GM06990 (cell line): Measurements from ENCODE around the gene RPL13.

Source experiments
- DNase-seq: peaks from one replicate; pipeline ENCODE4 v3.0.0-alpha.2; 2011; ENCODE audit not compliant: insufficient read length; ENCODE audit errors: extremely low read depth
- H3K27me3 ChIP-seq: replicated peaks from 2 replicates; pipeline ENCODE4 v1.6.0; 2011; ENCODE audit warnings: low read length; ENCODE audit not compliant: control insufficient read depth, insufficient read depth
- H3K36me3 ChIP-seq: 2 replicates; pipeline ENCODE4 v1.5.1; 2011; ENCODE audit warnings: low read length; ENCODE audit not compliant: control insufficient read depth, insufficient read depth
- H3K4me3 ChIP-seq: replicated peaks from 2 replicates; pipeline ENCODE4 v1.5.1; 2011; ENCODE audit warnings: low read depth, mild to moderate bottlenecking, control low read depth, low read length
- TF ChIP-seq, protein P1 (sequence below): IDR thresholded peaks from 2 replicates; pipeline ENCODE4 v1.5.1; 2011; ENCODE audit warnings: low read length, control low read depth, mild to moderate bottlenecking, inconsistent platforms; ENCODE audit not compliant: insufficient read depth, poor library complexity, severe bottlenecking

RPL13 gene

DNA sequence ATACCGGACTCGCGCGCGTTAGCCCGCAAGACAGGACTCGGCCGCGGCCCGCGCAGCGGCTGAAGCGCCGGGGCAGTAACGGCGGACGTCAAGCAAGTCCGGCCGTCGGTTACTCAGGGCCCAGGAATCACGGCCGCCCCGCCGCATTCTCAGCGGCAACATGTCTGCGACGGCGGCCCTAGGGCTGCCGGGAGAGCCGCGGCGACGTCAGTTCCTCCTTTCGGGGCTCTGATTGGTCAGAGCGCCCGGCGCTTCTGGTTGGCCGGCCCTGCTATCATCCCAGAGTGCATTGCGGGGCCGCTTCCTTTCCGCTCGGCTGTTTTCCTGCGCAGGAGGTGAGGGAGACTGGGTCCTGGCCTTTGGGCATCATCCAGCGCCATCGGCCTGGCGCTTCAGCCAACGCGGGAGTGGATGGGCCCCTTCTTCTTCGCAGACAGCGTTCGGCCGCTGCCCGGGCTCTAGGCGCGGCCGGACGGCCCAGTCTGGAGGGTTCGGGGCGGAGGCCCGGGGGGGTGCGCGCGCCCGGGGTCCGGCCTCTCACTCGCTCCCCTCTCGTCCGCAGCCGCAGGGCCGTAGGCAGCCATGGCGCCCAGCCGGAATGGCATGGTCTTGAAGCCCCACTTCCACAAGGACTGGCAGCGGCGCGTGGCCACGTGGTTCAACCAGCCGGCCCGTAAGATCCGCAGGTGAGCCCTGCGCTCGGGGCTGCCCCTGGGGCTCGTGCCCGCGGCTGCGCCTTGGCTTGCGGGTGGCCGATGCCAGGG, at the start of gene RPL13:
RPL13 (plus strand) TSS at position 305 of the 764 bp plus-strand sequence; CDS start at position 583, 278 bp downstream.
- H3K4me3 ChIP-seq, result peak within 1 kb of the TSS; percentile 95
- TF ChIP-seq, protein P1, sequence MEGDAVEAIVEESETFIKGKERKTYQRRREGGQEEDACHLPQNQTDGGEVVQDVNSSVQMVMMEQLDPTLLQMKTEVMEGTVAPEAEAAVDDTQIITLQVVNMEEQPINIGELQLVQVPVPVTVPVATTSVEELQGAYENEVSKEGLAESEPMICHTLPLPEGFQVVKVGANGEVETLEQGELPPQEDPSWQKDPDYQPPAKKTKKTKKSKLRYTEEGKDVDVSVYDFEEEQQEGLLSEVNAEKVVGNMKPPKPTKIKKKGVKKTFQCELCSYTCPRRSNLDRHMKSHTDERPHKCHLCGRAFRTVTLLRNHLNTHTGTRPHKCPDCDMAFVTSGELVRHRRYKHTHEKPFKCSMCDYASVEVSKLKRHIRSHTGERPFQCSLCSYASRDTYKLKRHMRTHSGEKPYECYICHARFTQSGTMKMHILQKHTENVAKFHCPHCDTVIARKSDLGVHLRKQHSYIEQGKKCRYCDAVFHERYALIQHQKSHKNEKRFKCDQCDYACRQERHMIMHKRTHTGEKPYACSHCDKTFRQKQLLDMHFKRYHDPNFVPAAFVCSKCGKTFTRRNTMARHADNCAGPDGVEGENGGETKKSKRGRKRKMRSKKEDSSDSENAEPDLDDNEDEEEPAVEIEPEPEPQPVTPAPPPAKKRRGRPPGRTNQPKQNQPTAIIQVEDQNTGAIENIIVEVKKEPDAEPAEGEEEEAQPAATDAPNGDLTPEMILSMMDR, result no peak
- peak; percentile 92 for DNase-seq
- H3K36me3 ChIP-seq, result peaks cover 36% of the 10 kb centered on the region
- no peaks in the 10 kb centered on the region for H3K27me3 ChIP-seq

DNA sequence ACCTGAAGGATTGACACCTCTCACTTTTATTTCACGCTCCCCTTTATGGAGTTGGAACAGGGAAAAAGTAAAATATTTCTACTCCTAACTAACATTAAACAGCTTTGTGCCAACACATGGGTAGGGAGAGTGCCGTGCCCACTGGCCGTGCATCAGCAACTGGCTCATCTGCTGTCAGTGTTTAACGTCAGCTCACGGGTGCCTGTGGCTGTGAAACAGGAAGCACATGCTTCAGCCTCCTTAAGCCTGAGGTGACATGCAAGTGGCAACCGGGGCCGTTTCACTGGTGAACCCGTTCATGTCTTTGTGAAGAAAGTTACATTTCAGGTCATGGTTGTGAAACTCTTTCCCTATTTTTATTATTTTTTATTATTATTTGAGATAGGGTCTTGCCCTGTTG, 49.1 kb upstream of the RPL13 start:
- TF ChIP-seq, protein P1, result no peak
- no peak for DNase-seq
- peaks cover 17% of the 10 kb centered on the region for H3K36me3 ChIP-seq
- no peak overlapping the region for H3K4me3 ChIP-seq
- no peaks in the 10 kb centered on the region for H3K27me3 ChIP-seq

GRCh38 chr16:89512453-89512852, 48.0 kb upstream of the RPL13 start:
- Histone ChIP-seq H3K36me3 (peaks cover 24% of the 10 kb centered on the region), H3K27me3 (no peaks in the 10 kb centered on the region), H3K4me3 (no peak overlapping the region)
- TF ChIP-seq, protein P1, result no peak
- no peak for DNase-seq

- H3K27me3 ChIP-seq, result no peaks in the 10 kb centered on the region
- H3K36me3 ChIP-seq, result peaks cover 28% of the 10 kb centered on the region
- TF ChIP-seq, protein P1, result no peak
- H3K4me3 ChIP-seq, result no peak overlapping the region
- no peak for DNase-seq
Observed at GRCh38 chr16:89517128-89517527, 43.4 kb upstream of the RPL13 start.

DNA sequence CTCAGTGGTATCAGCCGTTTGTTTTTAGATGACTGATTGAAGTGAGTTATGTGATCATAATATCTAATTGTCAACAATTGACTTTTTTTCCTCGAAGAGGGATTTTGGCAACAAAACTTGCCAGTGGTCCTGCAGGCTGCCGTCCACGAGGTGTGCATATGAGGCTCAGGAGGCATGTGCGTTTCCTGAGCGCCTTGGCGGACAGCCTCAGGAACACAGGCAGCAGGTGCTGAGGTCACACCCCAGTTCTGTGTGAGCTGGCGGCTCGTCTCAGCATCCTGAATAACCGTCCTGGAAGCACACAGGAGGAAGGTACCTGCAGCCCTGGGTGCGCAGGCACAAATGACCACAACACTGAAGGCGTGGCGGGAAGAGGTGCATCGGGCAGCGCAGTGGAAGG, 40.6 kb upstream of the RPL13 start:
- H3K36me3 ChIP-seq, result peaks cover 40% of the 10 kb centered on the region
- no peak overlapping the region for H3K4me3 ChIP-seq
- no peaks in the 10 kb centered on the region for H3K27me3 ChIP-seq
- no peak for DNase-seq
- TF ChIP-seq, protein P1, result no peak

GRCh38 chr16:89522287-89522686, 38.2 kb upstream of the RPL13 start:
- no peak for DNase-seq
- H3K36me3 ChIP-seq, result peaks cover 35% of the 10 kb centered on the region

More at GRCh38 chr16:89522287-89522686, 38.2 kb upstream of the RPL13 start:
- Histone ChIP-seq H3K27me3 (no peaks in the 10 kb centered on the region), H3K4me3 (no peak overlapping the region)
- TF ChIP-seq, protein P1, result no peak
